ENCODE data around the gene SLC39A1. TPM values are rescaled to one million over a fixed set of nuclear protein-coding genes. Genes with fewer than 3 reads are reported as not detected.

The SLC39A1 gene
- total RNA-seq, 6 experiments from 2014 or later, result 88.8 to 95.7 (median 93.0) TPM

GRCh38 chr1:153995640-153996039 is 32.3 kb upstream of the SLC39A1 start:
- Mint-ChIP-seq H3K27me3 (ENCODE audit: insufficient read depth) (peaks cover 15% of the 10 kb centered on the region), H3K4me3 (no peak overlapping the region), H3K36me3 (ENCODE audit: low read depth) (peaks cover 35% of the 10 kb centered on the region), H3K27ac (no peak overlapping the region), H3K4me1 (ENCODE audit: low read depth) (peaks cover 24% of the 10 kb centered on the region), H3K9me3 (peaks cover 2% of the 10 kb centered on the region)
- no peak for TF ChIP-seq CTCF (IDR thresholded peaks at IDR 0.05)
- DNase-seq, result no peak

- Mint-ChIP-seq H3K36me3 (ENCODE audit: low read depth) (peaks cover 40% of the 10 kb centered on the region), H3K27ac (no peak overlapping the region), H3K4me3 (no peak overlapping the region), H3K9me3 (peaks cover 6% of the 10 kb centered on the region), H3K27me3 (ENCODE audit: insufficient read depth) (peaks cover 17% of the 10 kb centered on the region), H3K4me1 (ENCODE audit: low read depth) (peaks cover 24% of the 10 kb centered on the region)
- TF ChIP-seq CTCF (IDR thresholded peaks at IDR 0.05), result no peak
- no peak for DNase-seq
Measured at GRCh38 chr1:153995202-153995601, 31.9 kb upstream of the SLC39A1 start.

GRCh38 chr1:153991806-153992205 is 28.5 kb upstream of the SLC39A1 start:
- Mint-ChIP-seq H3K9me3 (peaks cover 7% of the 10 kb centered on the region), H3K27me3 (ENCODE audit: insufficient read depth) (peaks cover 17% of the 10 kb centered on the region), H3K27ac (peak overlapping the region; percentile 99), H3K4me3 (peak overlapping the region; percentile 99), H3K4me1 (ENCODE audit: low read depth) (peaks cover 34% of the 10 kb centered on the region), H3K36me3 (ENCODE audit: low read depth) (peaks cover 41% of the 10 kb centered on the region)
- no peak for TF ChIP-seq CTCF (IDR thresholded peaks at IDR 0.05)
- DNase-seq, result no peak

GRCh38 chr1:153991151-153991630 is 27.9 kb upstream of the SLC39A1 start:
- TF ChIP-seq CTCF (IDR thresholded peaks at IDR 0.05), result no peak

GRCh38 chr1:153990468-153991150 is 27.3 kb upstream of the SLC39A1 start, which contains the start of gene RPS27:
RPS27 (plus strand) TSS chr1:153990762; CDS start chr1:153990797, 35 bp downstream.
- H3K27ac Mint-ChIP-seq, result peak within 1 kb of the TSS; percentile 99
- H3K4me3 Mint-ChIP-seq, result peak within 1 kb of the TSS; percentile 99
- DNase-seq, result peak; percentile 98
- peaks cover 7% of the 10 kb centered on the region for H3K9me3 Mint-ChIP-seq
- no peak for TF ChIP-seq CTCF (IDR thresholded peaks at IDR 0.05)
- peaks cover 37% of the 10 kb centered on the region for H3K36me3 Mint-ChIP-seq (ENCODE audit: low read depth)
- peaks cover 18% of the 10 kb centered on the region for H3K27me3 Mint-ChIP-seq (ENCODE audit: insufficient read depth)
- H3K4me1 Mint-ChIP-seq (ENCODE audit: low read depth), result peaks cover 41% of the 10 kb centered on the region

More at GRCh38 chr1:153991151-153991630, 27.9 kb upstream of the SLC39A1 start:
- Mint-ChIP-seq H3K4me1 (ENCODE audit: low read depth) (peaks cover 40% of the 10 kb centered on the region), H3K9me3 (peaks cover 7% of the 10 kb centered on the region), H3K27me3 (ENCODE audit: insufficient read depth) (peaks cover 18% of the 10 kb centered on the region), H3K27ac (peak overlapping the region; percentile 99), H3K4me3 (peak overlapping the region; percentile 99), H3K36me3 (ENCODE audit: low read depth) (peaks cover 41% of the 10 kb centered on the region)
- DNase-seq, result no peak

Data from HFFc6 (cell line).